Left lobe of liver (tissue), 2 donors: ENCODE results near the gene FAM120B. TPM values are rescaled to one million over a fixed set of nuclear protein-coding genes. Genes with fewer than 3 reads are reported as not detected.
A peak's percentile ranks its signal among the peaks of the same experiment; 100 is the strongest.

Experiments used
- ATAC-seq: fragments of 200-7000 bp; cut with Tn5 transposase; one replicate; pipeline ENCODE4 v1.9.1; 2020; ENCODE audit warnings: mild to moderate bottlenecking, moderate library complexity
- DNase-seq: peaks from one replicate; pipeline ENCODE4 v3.0.0-alpha.2; 2020; ENCODE audit warnings: low spot score
- total RNA-seq: library from RNA; stranded (reverse); gene quantifications from one replicate; pipeline ENCODE4 v1.2.1, GENCODE V29; 2021
- donor health status: DM: no; HTN: no; CAD: no; lungs with moderate emphysema.
- donor health status: DM: no; HTN: yes; CAD: no.

The FAM120B gene
- total RNA-seq, 1 donor from 2014 or later, result 11.6 TPM

DNA sequence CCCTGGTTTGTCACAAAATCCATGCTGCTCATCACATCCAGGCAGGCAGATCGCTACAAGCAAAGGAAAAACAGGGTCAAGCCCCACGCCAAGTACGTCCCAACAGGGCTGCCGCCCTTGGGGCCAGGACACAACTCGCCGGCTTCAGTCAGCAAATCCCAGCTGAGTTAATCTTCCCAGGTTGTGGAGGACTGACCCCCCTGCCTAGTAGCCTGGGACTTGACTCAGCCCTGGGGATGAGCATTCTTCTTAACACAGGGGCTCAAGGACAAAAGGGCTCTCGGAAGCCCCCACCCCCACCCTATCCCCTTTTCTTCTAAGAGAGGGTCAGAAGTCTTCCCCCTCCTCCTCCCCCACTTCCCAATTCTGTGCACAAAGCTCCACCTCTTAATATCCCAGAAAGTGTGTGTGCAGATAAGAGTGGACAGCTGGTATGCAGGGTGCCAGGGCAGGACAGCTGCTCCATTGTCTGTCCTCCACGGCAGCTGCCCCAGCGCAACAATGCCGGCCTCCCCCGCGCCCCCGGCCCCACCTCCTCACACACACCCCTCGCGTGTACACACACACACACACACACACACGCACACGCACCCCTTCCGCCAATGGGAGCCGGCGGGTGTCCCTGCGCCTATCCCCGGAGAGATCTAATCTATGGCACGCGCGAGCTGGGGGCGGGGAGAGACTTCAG, 20.2 kb upstream of the FAM120B start:
- ATAC-seq (no peak), DNase-seq (peak; percentile 37)

DNA sequence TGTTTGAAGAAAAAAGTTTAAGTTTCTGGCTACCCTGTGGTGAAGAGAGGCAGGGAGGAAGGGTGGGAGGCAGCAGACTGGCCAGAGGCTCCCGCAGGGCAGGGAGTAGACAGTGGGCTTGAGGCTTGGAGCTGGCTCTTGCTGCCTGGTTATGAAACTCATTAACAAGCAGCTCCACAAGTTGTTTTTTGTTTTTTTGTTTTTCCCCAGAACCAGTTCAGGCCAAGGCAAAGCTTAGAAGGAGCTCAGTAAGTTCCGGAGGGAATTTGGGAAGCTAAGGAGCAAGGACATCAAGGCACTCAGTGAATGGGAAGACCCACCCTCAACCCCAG, 19.7 kb upstream of the FAM120B start:
- ATAC-seq, result no peak
- DNase-seq, result no peak

DNA sequence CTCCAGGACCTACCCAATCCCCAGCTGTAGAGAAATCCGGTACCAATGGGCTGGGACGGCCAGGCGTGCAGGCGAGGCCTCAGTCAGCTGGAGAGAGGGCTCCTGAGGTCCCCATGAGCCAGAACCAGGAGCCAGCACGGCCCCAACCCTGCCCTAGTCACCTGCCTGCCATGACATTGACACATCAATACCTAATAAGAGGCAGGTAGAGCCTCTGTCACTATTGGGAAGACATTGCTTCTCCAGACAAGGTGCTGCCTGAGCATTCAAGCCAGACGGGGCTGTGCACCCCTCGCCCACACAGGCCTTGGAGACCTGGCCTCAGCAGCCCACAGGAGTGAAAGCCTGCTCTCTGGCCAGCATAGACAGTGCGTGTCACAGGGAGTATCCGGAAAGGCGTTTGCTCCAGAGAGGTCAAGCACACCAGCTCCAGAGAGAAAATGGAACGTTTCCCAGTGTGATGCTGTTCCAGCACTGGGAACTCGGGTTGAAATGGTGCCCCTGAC, 19.1 kb upstream of the FAM120B start:
- peak; percentile 45 for DNase-seq
- ATAC-seq, result peak; percentile 48

DNA sequence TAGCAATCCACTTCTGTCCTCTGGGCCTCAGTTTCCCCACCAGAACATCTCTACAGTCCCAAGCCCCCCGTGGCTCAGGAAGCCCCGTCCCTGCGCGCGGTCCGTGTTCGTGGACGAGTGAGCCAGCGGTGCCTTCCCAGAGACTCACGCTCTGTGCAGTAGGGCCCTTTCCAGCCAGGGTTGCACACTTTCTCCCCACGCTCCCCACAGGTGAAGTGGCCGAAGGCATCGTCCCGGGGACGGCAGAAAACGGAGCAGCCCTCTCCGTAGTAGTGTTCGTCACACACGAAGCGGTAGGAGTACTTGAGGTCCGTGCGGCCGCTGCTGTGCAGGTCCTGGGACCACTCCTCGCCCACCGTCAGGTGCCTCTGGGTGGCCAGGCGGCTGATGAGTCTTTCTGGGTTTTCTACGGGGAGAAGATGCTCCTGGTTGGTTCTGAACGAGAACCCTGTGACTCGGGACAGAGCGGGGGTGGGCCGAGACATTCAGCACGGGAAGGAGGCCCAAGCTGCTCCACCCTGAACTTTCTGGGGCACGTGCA, 18.4 kb upstream of the FAM120B start:
- DNase-seq (peak; percentile 45), ATAC-seq (no peak)

DNA sequence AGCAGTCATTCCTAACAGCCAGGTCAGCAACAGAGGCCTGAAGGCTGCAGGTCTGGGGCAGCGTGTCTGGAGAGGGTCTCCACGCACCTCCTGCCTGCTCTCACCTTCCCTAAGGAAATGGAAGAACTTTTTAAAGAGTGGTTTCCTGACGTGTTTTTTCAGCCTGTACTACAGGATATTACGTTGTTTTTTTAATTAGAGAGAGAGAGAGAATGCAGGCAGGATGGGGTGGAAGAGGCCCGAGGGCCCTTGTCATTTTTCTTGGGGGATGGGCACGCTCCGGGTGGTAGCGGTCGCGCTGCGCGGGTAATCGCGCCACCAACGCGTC, 17.7 kb upstream of the FAM120B start:
- ATAC-seq (no peak), DNase-seq (no peak)

DNA sequence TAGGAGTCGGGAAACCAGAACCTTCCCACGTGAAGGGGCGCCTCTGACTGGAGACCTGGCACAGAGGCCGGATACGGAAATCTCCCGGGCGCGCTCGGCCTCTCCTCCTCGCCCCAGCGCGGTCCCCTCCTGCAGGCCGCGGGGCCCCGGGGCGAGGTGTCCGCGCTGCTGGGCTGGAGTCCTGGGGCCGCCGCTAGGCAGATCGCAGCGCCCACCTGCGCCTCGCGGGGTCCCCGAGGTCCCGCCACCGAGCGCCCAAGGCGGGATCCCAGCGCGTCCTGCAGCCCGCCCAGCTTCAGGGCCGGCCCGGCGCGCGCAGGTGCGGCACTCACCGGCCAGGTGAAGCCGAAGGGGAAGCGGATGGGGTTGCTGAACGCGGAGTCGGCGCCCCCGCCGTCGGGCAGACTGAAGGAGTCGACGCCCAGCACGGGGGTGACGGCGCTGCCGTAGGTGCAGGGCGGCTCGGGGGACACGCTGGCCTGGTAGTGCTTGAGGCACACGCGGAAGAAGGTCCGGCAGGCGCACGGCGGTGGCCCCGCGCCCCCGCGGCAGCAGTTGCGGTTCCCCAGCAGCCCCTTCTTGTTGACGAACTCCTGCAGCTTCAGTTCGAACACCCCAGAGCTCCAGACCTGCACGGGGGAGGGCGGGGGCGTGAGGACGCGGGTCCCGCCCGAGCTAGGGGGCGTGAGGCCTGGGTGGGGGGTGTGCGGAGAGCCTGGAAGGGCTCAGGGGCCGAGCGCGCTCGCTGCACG, 17.2 kb upstream of the FAM120B start:
- DNase-seq (no peak), ATAC-seq (no peak)

DNA sequence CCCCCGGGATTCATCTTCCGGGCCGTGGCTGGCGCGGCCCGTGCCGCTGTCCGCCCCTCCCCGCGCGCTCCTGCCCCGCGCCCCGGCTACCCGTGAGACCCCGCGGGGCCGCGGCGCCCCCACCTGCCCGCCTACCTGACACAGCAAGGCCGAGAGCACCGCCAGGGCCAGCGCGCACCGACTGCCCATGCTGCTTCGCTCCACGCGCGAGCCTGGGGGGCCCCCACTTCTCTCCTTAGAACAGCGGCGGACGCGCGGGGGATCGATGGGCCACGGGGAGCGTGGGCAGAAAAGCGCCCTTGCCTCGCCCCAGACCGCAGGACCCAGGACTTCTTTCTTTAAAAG, 16.6 kb upstream of the FAM120B start:
- DNase-seq, result no peak
- ATAC-seq, result no peak

DNA sequence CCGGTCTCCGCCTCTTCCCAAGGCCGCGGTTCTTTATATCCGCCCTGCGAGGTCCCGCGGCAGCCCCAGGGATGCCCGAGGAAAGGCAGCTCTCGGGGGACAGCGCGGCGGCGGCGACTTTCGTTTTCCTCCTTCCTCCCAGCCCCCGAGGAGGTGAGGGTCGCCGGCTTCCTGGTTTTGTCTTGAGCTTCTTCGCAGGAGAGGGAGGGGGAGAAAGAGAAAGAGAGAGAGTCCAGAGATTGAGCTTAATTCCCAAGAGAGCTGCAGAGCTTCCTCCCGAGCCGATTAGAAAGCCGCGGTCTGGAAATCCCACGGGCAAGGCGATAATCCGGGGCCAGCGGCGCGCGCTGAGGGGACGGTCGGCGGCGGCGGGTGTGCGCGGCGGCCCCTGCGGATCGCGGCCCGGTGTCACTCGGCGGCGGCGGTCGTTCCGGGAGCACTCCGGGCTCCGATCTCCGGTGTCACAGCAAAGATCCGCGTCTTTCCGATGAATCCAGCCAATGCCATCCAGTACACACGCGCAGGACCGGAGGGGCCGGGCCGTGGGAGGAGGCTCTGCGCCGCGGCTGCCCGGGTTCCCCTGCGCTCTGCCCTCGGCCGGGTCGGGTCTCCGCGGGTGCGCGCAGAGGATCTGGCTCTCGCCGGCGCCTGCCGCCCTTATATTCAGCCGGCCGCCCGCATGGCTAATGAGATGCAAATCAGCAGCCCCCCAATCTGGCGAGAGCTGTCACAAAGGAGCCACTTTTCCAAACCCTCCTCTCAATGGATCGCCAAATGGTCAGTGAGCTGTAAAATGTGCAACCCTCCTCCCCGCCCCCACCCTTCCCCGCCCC, 16.0 kb upstream of the FAM120B start, which contains the start of gene DLL1:
TSS of gene DLL1 (minus strand) at position 783 of the 833 bp plus-strand sequence. CDS start 939 bp downstream, outside the sequence.
- ATAC-seq, result peak; percentile 55
- no peak for DNase-seq

DNA sequence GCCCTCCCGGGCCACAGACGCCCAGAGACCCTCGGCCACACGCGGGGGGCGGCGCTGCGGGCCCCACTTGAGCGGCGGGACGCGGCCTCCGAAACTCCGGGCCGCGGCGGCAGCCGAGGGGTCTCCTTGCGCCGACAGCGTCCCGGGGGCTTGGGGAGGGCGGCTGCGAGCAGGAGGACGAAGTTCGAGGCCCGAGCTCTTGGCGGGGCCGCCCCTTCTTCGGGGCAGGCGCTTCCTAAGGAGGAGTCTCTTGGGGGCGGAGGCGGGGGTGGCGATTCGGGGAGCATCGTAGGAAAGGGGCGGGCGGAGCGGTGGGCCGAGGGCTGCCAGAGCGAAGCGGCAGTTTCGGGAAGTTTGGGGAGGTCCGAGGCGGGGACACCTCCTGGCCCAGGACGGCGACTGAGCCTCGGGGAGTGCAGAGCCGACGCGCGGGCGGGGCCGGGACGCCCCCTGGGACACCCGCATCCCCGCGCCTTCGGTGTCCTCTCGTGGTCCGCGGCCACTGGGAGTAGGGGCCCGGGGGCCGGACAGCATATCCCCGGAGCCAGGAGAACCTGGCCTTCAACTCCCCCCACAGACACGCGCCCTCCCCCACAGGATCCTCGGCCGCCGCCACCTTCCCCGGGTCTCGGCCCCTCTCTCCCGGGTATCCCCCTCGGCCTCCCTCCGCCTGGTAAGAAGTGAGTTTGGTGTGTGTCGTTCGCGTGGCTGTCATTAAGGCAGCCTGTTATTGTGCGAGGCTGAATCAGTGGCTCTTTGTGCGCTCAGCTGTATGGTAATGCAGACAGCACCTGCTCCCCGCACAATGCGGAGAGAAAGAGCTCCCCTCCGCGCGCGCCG, 15.1 kb upstream of the FAM120B start:
- ATAC-seq (peak; percentile 49), DNase-seq (no peak)

DNA sequence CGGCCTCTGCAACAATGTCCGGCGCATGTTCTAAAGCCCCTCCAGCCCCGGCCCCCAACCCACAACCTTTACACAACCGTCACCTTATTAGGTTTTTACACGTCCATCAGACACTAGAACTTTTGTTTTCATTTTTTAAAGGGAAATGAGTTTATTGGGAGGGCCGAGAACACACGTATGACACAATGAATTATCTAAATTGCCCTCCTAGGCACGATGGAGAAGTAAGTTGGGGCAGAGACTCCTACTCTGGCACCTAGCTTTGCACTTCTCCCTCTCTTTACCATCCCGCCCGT, 14.5 kb upstream of the FAM120B start:
- no peak for ATAC-seq
- DNase-seq, result no peak

DNA sequence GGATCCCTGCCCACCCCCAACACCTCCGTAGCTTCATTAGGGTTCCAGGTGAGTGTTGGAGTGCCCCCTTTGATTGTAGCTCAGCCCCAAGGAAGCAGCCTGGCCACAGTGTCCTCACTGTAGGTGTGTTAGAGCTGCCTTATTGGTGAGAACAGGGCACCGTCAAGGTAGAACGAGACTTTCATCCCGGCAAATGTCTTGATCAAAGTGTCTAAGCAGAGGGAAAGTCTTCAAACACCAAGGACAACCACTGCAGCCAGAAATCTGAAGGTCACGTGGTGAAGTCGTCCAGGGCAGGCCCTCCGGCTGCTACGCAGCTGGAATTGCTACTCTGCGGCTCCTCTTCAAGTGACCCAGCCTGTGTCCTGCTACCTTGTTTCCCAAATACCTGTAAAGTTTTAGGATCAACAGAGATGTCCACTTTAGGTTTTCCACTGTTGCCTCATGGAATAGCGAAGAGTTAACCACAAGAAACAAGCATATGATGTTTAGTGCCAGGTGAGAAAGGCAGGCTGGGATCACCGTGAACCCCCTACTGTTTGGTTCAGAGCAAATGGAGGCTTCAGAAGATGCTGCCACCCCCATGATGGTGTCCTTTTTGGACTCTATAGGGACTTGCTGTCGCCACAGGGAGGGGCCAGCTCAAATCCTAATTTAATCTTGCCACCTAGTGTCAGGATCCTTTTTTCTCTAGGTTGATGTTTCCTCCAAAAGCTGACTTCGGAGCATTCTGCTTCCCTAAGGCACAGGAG, 14.0 kb upstream of the FAM120B start:
- DNase-seq (no peak), ATAC-seq (peak; percentile 42)

DNA sequence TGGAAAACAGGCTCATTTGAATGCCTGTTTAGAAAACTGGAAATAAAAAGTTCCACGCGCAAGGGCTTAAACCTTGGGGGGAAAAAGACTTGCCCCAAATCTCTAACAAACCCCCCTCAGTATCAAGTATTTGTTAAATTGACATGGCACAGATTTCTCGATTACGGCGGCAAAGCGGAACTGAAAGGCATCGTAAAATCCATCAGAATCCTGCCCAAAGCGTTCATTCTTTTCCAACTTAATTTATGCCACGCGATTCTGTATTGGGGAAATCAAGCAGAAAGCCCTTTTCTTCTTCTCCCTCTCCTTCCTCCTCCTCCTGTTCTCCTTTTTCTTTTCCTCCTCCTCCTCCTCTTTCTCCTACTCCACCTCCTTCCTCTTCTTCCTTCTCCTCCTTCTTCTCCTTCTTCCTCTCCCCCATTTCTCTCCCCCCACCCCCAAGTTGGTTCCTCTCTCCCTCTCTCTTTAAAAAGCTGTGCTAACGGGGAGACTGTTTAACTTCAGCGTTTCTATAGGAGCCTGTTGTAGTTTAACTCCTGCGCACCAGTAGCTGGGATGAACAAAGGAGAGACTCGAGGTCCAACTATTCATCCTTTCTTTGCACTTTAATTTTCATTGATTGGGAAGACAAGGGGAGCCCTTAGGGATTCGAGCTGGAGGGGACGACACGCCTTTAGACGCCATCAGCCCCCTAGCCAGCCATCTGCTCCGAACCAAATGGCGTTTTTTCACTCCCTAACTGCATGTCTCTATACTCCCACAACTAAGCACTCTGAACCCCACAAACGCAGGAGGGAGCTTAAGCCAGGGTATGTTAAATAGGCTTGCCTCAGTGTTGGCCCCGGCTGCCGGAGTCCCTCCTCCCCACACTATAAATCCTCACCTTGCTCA, 13.0 kb upstream of the FAM120B start:
- DNase-seq (no peak), ATAC-seq (no peak)

DNA sequence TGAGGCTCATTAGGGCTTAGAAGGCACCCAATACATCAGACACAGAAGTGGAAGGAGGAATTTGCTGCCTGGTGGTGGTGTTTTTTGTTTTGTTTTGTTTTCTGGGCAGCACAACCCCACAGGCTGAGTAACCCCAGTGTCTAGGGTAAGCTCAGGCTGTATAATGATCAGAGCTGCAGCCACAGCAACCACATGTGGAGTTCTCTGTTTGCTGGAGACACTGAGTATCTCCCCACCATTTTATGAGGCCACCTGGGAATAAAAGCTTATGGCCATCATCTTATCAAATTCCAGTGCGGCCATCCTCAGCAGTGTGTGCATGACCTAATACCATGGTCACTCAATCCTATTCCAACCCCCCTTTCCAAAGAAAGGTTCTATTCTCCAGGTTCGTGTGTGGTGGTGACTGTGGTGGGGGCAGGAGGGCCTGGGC, 12.2 kb upstream of the FAM120B start:
- DNase-seq (no peak), ATAC-seq (no peak)

DNA sequence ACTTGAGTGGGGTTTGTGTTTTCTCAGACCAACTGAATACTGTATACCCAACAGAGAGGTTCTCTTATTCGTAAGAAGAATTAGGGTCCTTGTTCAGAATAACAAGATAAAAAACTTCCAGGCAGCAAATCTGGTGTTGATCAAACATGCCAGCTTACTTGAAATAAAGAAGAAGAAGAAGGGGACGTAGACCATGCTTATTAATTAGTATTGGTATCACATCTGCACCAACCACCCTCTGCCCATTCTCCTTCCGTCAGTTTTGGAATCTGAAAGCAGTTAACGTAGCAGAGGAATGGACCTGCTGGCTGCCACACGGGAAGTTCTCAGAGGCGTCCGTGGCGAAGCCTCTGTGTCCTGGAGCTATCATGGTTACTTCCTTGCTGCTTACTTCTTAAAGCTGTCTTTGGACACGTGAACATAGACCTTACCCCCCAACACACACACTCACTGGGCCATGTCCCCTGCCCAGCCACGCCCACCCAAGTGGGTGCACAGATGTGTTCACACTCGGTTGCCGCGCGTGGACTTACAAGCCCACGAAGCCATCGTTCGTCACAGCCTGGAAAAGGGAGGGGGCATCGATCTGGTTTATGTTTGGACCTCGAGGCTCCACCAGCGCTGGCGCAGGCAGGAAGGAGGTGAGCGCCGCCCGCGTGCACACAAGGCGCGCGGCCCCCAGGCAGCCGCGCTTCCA, 11.6 kb upstream of the FAM120B start:
- ATAC-seq (no peak), DNase-seq (no peak)

DNA sequence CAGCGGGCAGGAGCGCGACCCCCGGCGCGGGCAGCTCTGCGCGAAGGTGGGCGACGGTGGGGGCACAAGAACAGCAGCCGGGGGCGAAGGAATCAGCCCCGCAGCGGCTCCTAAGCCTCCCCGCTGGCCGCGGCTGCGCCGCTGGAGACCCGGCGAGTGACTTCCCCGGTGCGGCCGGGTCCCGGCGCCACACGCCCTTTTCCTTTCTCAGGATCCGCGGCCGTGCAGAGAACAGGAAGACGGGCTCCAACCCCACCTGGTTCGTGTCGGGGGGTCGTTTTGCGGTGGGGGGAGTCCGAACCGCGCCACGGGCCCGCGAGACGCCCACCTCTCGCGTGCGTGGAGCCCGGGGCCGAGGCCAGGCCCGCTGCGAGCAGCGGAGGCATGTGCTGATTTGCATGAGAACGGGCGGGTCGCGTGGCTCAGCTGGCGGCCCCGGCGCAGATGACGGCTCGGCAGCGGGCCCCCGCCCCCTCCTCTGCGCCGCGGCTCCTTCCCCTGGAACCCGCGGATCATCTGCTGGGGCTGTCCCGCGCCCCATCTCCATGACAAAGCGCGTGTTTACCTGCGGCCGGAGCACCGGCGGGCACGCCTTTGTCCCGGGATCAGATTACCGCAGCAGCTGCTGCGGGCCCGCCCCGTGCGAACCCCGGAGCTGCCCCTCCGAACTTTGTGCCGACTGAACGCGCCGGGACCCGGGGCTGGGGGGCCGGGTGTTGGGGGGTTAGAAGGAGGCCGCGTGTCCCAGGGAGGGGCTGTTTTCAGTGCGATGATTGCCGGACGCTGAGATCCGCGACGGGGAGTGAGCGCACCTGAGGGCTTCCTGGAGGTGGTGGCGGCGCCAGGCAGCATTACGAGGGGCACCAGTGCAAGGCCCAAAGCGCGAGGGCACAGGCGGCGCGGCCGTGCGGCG, 10.8 kb upstream of the FAM120B start:
- DNase-seq, result no peak
- ATAC-seq, result peak; percentile 45

DNA sequence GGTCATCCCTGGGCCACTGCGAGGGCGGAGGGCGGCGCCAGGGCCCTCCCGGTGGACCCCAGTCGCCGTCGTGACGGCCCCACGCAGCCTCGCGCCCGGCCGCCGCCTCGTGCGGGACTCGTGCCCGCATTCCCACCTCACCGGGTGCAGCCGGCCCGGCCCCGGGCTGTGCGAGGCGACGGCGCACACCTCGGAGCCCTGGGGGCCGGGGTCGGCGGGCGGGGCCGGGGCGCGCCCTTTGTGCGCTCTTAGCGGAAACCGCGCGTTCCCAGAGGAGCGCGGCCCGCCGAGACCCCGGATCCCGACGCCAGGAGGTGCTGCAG, 10.2 kb upstream of the FAM120B start:
- DNase-seq (no peak), ATAC-seq (no peak)

DNA sequence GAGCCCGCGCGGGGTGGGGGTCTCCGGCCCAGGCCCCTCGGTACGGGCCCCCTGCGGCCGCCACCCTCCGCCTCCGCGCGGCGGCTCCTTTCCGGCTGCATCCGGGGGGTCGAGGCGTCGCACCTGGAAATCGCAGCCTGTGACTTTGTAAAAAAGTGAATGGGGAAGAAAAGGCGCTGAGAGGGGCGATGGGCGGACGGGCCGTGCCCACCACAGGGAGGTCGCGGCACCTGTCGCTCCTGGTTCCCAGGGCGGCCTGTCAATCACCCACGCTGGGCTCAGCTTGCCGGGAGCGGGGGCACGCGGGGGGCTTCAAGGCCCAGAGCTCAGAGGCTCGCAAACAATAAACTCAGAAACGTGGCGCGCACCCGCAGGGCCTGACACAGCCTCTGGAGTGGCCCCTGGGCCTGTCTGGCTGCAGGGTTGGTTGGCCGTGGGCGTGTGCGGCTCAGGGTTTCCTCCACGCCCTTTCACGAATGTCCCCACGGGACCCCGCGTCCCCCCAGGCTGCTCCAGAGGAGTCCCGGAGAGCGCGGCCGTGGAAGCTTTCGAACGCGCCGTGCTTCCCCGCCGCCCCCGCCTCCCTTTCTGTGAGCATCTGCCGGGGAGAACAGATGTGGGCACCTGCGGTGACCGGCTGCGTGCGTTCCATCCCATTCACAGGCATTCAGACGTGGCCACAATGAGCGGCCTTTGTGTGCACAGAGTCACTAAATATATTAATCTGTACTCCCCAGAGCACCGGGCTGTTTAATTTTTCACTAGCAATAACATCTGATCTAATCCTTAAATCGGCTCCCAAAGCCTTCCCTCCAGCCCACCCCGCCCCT, 9.6 kb upstream of the FAM120B start:
- ATAC-seq (no peak), DNase-seq (no peak)
